A673 (cell line): ENCODE measurements around the gene METTL24. TPM values are rescaled to one million over a fixed set of nuclear protein-coding genes. Genes with fewer than 3 reads are reported as not detected.

Experiments used
- BruUV-seq: library from RNA; stranded (reverse); fragments of 400-500 nt; replicated peaks from 2 replicates; lab custom pipeline; 2021; lab: Mats Ljungman, UMichigan
- CTCF ChIA-PET: fragments of 300-600 bp; sonication (Branson Sonifier 250); formaldehyde crosslinking; loops from one replicate; lab custom pipeline; 2022; ENCODE audit warnings: antibody characterized with exemption; lab: Charles Lee
- POLR2A ChIA-PET: fragments of 300-600 bp; sonication (Branson Sonifier 250); formaldehyde crosslinking; loops from one replicate; lab custom pipeline; 2022; ENCODE audit warnings: antibody characterized with exemption; ENCODE audit not compliant: low non-redundant PET; lab: Charles Lee
- DNase-seq: peaks from one replicate; pipeline ENCODE4 v3.0.0-alpha.2; 2015; ENCODE audit warnings: low spot score
- H3K27ac ChIP-seq: fragments of 200-600 bp; sonication (generic); 2 replicates; pipeline ENCODE4 v1.5.1; 2016; ENCODE audit warnings: mixed run types, low read depth, mild to moderate bottlenecking, mixed read lengths, antibody characterized with exemption, low read length; ENCODE audit not compliant: poor library complexity, severe bottlenecking
- H3K27me3 ChIP-seq: fragments of 200-600 bp; sonication (generic); replicated peaks from 2 replicates; pipeline ENCODE4 v1.6.1; 2017; ENCODE audit warnings: mixed run types, low read depth, mild to moderate bottlenecking, mixed read lengths, antibody characterized with exemption, low read length; ENCODE audit not compliant: insufficient read depth, poor library complexity
- H3K36me3 ChIP-seq: fragments of 200-600 bp; sonication (generic); 2 replicates; pipeline ENCODE4 v1.6.1; 2016; ENCODE audit warnings: mixed run types, mild to moderate bottlenecking, mixed read lengths, antibody characterized with exemption, low read length; ENCODE audit not compliant: insufficient read depth, poor library complexity, severe bottlenecking
- H3K4me1 ChIP-seq: fragments of 200-600 bp; sonication (generic); 2 replicates; pipeline ENCODE4 v1.6.1; 2017; ENCODE audit warnings: mixed run types, mild to moderate bottlenecking, mixed read lengths, antibody characterized with exemption, low read length; ENCODE audit not compliant: insufficient read depth, poor library complexity, severe bottlenecking
- H3K4me3 ChIP-seq: fragments of 200-600 bp; sonication (generic); 2 replicates; pipeline ENCODE4 v1.5.1; 2016; ENCODE audit warnings: low read depth, mixed run types, mild to moderate bottlenecking, mixed read lengths, low read length; ENCODE audit not compliant: poor library complexity, severe bottlenecking
- H3K9me3 ChIP-seq: fragments of 200-600 bp; sonication (generic); 2 replicates; pipeline ENCODE4 v1.6.1; 2016; ENCODE audit warnings: mixed run types, low read depth, mild to moderate bottlenecking, mixed read lengths, antibody characterized with exemption, low read length; ENCODE audit not compliant: poor library complexity, severe bottlenecking
- CTCF ChIP-seq: fragments of 300-800, 200-600 bp; sonication (generic); conservative IDR thresholded peaks from 2 replicates; pipeline ENCODE4 v1.5.1; 2017; ENCODE audit warnings: low read depth, mild to moderate bottlenecking, antibody characterized with exemption, low read length, moderate library complexity, mixed read lengths
- EZH2 ChIP-seq: fragments of 200-600 bp; sonication (generic); IDR thresholded peaks from 2 replicates; pipeline ENCODE4 v1.6.1; 2017; ENCODE audit warnings: borderline replicate concordance, low read depth, mild to moderate bottlenecking, mixed read lengths, antibody characterized with exemption, low read length; ENCODE audit not compliant: poor library complexity, severe bottlenecking
- intact Hi-C: fragments of 100-400 bp; cut with micrococcal nuclease; formaldehyde crosslinking; loops from one replicate; pipeline ENCODE4 v1.10.0; 2022; ENCODE audit not compliant: unreplicated experiment
- total RNA-seq: library from RNA; stranded (reverse); gene quantifications from 2 replicates; pipeline ENCODE4 v1.2.3, GENCODE V29; 2021

The METTL24 gene
- total RNA-seq, 1 experiment from 2014 or later: 6.4 TPM

GRCh38 chr6:110216140-110216539 lies 142.0 kb downstream of the METTL24 start:
- Histone ChIP-seq H3K4me1 (peaks cover 4% of the 10 kb centered on the region), H3K4me3 (no peak overlapping the region), H3K27ac (no peak overlapping the region), H3K9me3 (no peaks in the 10 kb centered on the region), H3K36me3 (peaks cover 86% of the 10 kb centered on the region), H3K27me3 (no peaks in the 10 kb centered on the region)
- DNase-seq: no peak
- BruUV-seq: no TSS peak
- intact Hi-C loops: no loop called here
- POLR2A ChIA-PET: no interaction called here
- TF ChIP-seq CTCF (no peak), EZH2 (no peak)
- CTCF ChIA-PET: no interaction called here

- H3K27ac ChIP-seq: no peak overlapping the region
- BruUV-seq: no TSS peak
- DNase-seq: no peak
- peaks cover 88% of the 10 kb centered on the region for H3K36me3 ChIP-seq
- no peak overlapping the region for H3K4me3 ChIP-seq
- POLR2A ChIA-PET: no interaction called here
- peaks cover 4% of the 10 kb centered on the region for H3K4me1 ChIP-seq
- CTCF ChIA-PET: no interaction called here
- H3K27me3 ChIP-seq: no peaks in the 10 kb centered on the region
- intact Hi-C loops: no loop called here
- H3K9me3 ChIP-seq: no peaks in the 10 kb centered on the region
- no peak for TF ChIP-seq EZH2
Measured at GRCh38 chr6:110214338-110214737, 143.8 kb downstream of the METTL24 start.

GRCh38 chr6:110211753-110212152 lies 146.4 kb downstream of the METTL24 start:
- H3K4me3 ChIP-seq: no peak overlapping the region
- DNase-seq: no peak
- H3K36me3 ChIP-seq: peaks cover 80% of the 10 kb centered on the region
- H3K4me1 ChIP-seq: no peaks in the 10 kb centered on the region
- ChIA-PET POLR2A (no interaction called here), CTCF (no interaction called here)
- no peaks in the 10 kb centered on the region for H3K27me3 ChIP-seq
- intact Hi-C loops: no loop called here
- H3K27ac ChIP-seq: no peak overlapping the region
- no peak for TF ChIP-seq CTCF
- no peak for TF ChIP-seq EZH2
- BruUV-seq: no TSS peak
- no peaks in the 10 kb centered on the region for H3K9me3 ChIP-seq

- no peak for DNase-seq
- H3K4me1 ChIP-seq: no peaks in the 10 kb centered on the region
- no peak for TF ChIP-seq CTCF
- no peak for TF ChIP-seq EZH2
- H3K4me3 ChIP-seq: no peak overlapping the region
- no TSS peak for BruUV-seq
- H3K9me3 ChIP-seq: no peaks in the 10 kb centered on the region
- ChIA-PET CTCF (no interaction called here), POLR2A (no interaction called here)
- intact Hi-C loops: no loop called here
- peaks cover 44% of the 10 kb centered on the region for H3K36me3 ChIP-seq
- no peaks in the 10 kb centered on the region for H3K27me3 ChIP-seq
- no peak overlapping the region for H3K27ac ChIP-seq
Measured at GRCh38 chr6:110207652-110208051, 150.5 kb downstream of the METTL24 start.
